ENCODE results near the gene C1R. TPM values are rescaled to one million over a fixed set of nuclear protein-coding genes. Genes with fewer than 3 reads are reported as not detected.

Gene C1R
- total and polyA plus RNA-seq, 7 donors, result 32.4 to 70.9 (median 63.2) TPM

DNA sequence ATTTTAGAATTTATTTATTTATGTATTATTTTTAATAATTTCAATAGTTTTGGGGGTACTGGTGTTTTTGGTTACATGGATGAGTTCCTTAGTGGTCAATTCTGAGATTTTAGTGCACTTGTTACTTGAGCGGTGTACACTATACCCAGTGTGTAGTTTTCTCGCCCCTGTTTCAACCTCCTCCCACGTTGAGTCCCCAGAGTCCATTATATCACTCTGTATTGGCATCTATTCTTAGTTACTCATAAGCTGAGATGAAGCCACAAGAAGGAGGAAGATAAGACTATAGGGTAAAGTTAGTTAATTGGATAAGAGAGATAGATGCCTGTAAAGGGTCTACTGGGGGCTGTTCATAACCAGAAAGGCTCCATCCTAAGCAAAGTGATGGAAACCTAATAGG, 27.7 kb downstream of the C1R start:
- DNase-seq, result no peak
- Histone ChIP-seq H3K4me1 (peaks cover 24% of the 10 kb centered on the region), H3K36me3 (ENCODE audit: insufficient read depth in 1 of 2, low read depth in 1 of 2) (peaks cover 0 to 59% of the 10 kb centered on the region in 2 donors), H3K9me3 (no peaks in the 10 kb centered on the region), H3K27me3 (ENCODE audit: insufficient read depth in 3 of 3, low read length in 2 of 3) (no peaks in the 10 kb centered on the region), H3K27ac (no peak overlapping the region), H3K4me3 (no peak overlapping the region)
- TF ChIP-seq, protein P1, sequence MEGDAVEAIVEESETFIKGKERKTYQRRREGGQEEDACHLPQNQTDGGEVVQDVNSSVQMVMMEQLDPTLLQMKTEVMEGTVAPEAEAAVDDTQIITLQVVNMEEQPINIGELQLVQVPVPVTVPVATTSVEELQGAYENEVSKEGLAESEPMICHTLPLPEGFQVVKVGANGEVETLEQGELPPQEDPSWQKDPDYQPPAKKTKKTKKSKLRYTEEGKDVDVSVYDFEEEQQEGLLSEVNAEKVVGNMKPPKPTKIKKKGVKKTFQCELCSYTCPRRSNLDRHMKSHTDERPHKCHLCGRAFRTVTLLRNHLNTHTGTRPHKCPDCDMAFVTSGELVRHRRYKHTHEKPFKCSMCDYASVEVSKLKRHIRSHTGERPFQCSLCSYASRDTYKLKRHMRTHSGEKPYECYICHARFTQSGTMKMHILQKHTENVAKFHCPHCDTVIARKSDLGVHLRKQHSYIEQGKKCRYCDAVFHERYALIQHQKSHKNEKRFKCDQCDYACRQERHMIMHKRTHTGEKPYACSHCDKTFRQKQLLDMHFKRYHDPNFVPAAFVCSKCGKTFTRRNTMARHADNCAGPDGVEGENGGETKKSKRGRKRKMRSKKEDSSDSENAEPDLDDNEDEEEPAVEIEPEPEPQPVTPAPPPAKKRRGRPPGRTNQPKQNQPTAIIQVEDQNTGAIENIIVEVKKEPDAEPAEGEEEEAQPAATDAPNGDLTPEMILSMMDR (IDR thresholded peaks at IDR 0.05), result no peak
- intact Hi-C loops (cut with DNase I), result loop anchor here in 1 of 2 donors (5.0 kb wide), 1 partner anchor 573 kb away; no protein-coding TSS in a partner anchor
- 65 to 75% (median 71%) methylated on average over 3 of the region's 3 CpGs for WGBS, 3 donors
- no peak for ATAC-seq

DNA sequence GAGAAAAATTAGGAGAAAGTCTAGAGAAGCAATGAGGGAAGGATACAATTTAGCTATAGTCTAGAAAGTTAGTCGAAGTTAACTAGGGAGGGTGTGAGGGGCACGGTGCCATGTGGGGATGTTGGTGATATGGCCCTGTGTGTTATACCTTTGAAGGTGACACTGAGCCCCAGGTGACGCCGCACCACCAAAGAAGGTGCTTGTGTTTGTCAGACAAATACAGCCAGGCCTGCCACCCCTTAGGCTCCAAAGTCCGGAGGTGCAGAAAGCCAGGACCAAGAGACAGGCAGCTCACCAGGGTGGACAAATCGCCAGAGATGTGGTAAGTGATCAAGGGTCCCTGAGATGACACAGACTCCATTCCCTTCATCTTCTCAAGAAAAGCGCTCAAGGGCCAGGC, 30.6 kb downstream of the C1R start:
- TF ChIP-seq, protein P1 (IDR thresholded peaks at IDR 0.05), result no peak
- Histone ChIP-seq H3K4me3 (peak overlapping the region; percentile 59), H3K36me3 (ENCODE audit: insufficient read depth in 1 of 2, low read depth in 1 of 2) (peaks cover 0 to 44% of the 10 kb centered on the region in 2 donors), H3K9me3 (no peaks in the 10 kb centered on the region), H3K4me1 (peaks cover 4% of the 10 kb centered on the region), H3K27ac (peak overlapping the region; percentile 69), H3K27me3 (ENCODE audit: insufficient read depth in 3 of 3, low read length in 2 of 3) (no peaks in the 10 kb centered on the region)
- no peak for DNase-seq
- no peak for ATAC-seq
- 94 to 97% (median 94%) methylated on average over 7 of the region's 7 CpGs for WGBS, 3 donors
- intact Hi-C loops (cut with DNase I), result loop anchor here (2.0 to 5.0 kb wide), 2 partner anchors 31 to 576 kb away; partner anchors contain the start of gene C1R (in 1 of the 2)

DNA sequence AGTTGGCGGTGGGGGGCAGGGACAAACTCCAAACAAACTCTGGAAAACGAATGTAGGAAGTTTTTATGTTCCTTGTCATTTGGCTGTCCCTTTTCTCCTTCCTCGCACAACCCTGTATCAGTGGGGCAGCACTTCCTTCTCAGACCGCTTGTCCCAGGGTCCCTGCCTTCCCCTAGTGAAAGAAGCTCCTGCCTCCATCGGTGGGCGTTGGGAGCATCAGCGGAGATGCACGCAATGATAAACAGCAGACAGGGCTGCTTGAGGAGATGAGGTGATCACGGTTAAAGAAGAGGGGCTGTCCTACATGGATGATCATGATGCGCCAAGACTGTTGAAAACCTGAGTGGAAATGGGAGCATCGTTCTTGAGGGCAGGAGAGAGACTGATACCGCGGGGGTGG, 31.1 kb downstream of the C1R start:
- Histone ChIP-seq H3K4me3 (peak overlapping the region; percentile 59), H3K9me3 (no peaks in the 10 kb centered on the region), H3K36me3 (ENCODE audit: insufficient read depth in 1 of 2, low read depth in 1 of 2) (peaks cover 0 to 39% of the 10 kb centered on the region in 2 donors), H3K27ac (peak overlapping the region; percentile 69), H3K4me1 (peaks cover 4% of the 10 kb centered on the region), H3K27me3 (ENCODE audit: insufficient read depth in 3 of 3, low read length in 2 of 3) (no peaks in the 10 kb centered on the region)
- WGBS, 3 donors, result 69 to 77% (median 73%) methylated on average over 13 of the region's 13 CpGs
- ATAC-seq, result peak in 3 of 4 donors; percentile 4 to 40 (median 23)
- TF ChIP-seq, protein P1 (IDR thresholded peaks at IDR 0.05), result no peak
- intact Hi-C loops (cut with DNase I), result loop anchor here (2.0 to 5.0 kb wide), 2 partner anchors 32 to 576 kb away; partner anchors contain the start of gene C1R (in 1 of the 2)
- DNase-seq, result no peak

DNA sequence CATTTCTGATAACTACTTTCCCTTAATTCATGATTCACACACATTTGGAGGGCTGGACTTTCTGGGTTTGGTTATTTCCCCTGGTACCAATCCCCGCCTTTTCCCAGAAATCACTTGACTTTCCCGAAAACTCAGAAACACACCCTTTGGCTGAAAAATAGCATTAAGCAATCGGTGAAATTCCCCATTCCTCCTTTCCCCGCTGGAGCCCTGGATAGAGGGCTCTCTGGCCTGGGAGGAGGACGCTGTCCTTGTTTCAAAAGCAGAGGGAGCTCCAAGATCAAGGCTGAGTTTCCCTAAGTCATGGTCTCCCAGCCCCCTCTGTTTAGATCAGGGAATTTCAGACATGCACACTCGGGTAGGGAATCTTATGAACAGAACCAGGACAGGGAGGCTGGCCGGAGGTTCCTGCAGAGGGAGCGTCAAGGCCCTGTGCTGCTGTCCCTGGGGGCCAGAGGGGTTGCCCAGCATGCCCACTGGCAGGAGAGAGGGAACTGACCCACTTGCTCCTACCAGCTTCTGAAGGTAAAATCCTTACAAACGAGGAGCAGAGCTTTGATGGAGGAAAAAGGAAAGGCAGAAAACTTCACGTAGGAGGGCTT, 31.8 kb downstream of the C1R start, which contains the start of gene C1S:
C1S (plus strand) TSS at position 366 of the 602 bp plus-strand sequence. CDS start 1,195 bp downstream, outside the sequence.
- Histone ChIP-seq H3K27ac (peak within 1 kb of the TSS; percentile 69), H3K9me3 (no peaks in the 10 kb centered on the region), H3K36me3 (ENCODE audit: insufficient read depth in 1 of 2, low read depth in 1 of 2) (peaks cover 0 to 33% of the 10 kb centered on the region in 2 donors), H3K4me3 (peak within 1 kb of the TSS; percentile 59), H3K27me3 (ENCODE audit: insufficient read depth in 3 of 3, low read length in 2 of 3) (no peaks in the 10 kb centered on the region), H3K4me1 (peaks cover 4% of the 10 kb centered on the region)
- TF ChIP-seq, protein P1 (IDR thresholded peaks at IDR 0.05), result peak; percentile 84
- peak; percentile 96 to 98 (median 97) for ATAC-seq
- DNase-seq, result peak; percentile 69 to 90
- WGBS, 3 donors, result 11 to 23% (median 16%) methylated on average over 10 of the region's 10 CpGs
- intact Hi-C loops (cut with DNase I), result loop anchor here (1.0 to 5.0 kb wide), 4 partner anchors 32 to 577 kb away; partner anchors contain the start of genes C1R (in 2 of the 2) and C1RL (in 2 of the 2)

Data from psoas muscle (tissue), 8 donors.